GM19395 (cell line): ENCODE results near the gene IMPA2.

Experiments used
- ATAC-seq: cut with Tn5 transposase; IDR thresholded peaks from one replicate; pipeline ENCODE4 v1.9.1; 2021; ENCODE audit warnings: mild to moderate bottlenecking, moderate library complexity; ENCODE audit not compliant: unreplicated experiment

IMPA2 gene

GRCh38 chr18:12046046-12046750 is 64.9 kb downstream of the IMPA2 start:
- ATAC-seq: no peak

DNA sequence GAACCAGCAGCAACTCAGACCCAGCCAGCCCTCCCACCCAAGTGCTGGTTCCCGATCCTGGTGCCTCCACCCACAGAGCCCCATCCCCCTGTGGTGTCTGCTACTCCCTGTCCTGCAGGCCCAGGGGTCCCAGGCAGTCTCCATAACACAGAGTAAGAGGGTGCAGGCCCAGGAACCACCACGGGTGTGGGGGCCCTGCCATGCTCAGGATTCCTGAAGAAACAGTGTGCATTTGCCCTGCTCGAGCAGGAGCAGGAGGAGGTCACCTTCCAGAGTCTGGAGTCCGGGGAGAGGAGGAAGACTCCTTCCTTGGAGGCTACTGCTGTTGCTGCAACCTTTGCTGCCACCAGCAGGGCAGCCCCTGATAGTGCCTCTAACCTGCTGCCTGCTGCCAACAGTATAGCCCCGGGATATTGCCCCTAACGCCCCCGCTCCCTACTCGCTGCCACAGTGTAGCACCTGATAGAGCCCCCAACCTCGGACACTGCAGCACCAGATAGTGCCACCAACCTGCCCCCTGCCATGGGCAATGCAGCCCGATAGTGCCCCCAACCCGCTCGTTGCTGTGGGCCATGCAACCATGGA is 65.5 kb downstream of the IMPA2 start:
- no peak for ATAC-seq

GRCh38 chr18:12048010-12048826 is 66.9 kb downstream of the IMPA2 start:
- ATAC-seq: no peak

DNA sequence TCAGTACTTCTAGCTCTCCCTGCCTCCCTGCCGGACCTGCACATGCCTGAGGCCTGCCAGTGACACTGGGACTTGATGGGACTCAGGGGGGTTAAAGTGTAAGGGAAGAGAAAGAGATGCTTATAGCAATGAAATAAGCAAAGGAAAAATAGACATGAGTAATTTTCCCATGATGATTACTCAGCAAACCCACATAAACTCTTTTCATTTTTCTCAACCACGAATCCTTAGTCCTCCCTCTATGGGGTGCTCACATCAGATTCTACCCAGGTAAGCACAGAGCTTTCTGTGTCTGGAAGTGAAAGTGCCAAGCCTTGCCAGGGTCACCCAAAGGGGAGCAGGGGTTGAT is 67.5 kb downstream of the IMPA2 start:
- no peak for ATAC-seq

DNA sequence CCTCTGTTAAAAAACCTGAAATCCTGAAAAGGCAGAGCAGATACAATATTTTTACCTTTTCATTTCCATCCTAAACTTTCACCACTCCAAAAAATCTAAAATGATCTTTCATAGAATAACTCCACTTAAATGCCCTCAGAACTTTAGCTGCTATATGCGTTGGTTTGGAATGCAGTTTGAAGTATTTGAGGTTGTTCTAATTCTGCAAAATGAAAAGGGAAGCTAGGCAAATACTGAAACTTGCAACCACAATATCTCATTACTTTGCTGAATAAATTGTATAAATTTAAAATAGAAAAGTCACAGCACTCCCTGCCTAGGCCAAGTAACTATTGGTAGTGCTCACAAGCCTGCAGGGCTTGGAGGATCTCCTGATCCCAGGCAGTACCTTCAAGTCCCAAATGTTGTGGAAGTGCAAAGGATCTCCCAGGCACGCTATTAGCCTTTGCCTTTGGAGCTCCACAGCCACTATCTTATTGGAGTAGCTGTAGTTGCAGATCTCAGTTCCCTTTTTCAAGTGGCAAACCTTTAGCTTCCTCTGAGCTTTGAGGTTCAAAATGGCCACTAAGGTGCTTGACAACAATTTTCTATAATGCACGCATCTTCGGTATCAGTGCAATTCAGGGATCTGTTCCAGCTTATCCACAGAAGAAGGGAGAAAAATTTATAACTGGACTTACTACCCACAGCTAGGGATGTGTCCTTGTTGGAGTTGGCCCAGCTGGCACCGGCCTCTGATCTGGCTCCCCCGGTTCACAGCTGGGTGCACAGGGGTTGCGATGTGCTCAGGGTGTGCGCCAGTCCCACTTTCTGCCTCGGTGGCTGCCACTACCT is 68.9 kb downstream of the IMPA2 start:
- peak; percentile 91 for ATAC-seq

- ATAC-seq: no peak
Measured at GRCh38 chr18:12052866-12053265, 71.6 kb downstream of the IMPA2 start.

DNA sequence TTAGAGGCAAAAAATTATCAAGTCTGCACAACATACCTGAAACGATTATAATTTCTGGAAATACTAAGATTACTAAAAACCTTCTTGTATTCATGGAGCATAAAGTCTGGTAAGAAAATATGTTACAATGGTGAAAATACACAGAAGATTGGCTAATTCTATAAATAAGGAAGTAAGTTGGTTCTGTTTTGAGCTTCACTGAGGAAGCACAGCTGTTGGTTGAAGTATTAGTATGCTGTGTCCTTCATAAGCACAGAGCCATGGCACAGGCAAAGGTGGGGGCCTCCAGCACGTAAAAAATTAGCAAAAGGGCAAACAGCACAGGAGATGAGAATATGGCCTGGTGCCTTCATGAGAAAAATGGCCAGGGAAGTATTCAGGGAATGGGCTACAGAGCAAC is 72.0 kb downstream of the IMPA2 start:
- peak; percentile 44 for ATAC-seq

DNA sequence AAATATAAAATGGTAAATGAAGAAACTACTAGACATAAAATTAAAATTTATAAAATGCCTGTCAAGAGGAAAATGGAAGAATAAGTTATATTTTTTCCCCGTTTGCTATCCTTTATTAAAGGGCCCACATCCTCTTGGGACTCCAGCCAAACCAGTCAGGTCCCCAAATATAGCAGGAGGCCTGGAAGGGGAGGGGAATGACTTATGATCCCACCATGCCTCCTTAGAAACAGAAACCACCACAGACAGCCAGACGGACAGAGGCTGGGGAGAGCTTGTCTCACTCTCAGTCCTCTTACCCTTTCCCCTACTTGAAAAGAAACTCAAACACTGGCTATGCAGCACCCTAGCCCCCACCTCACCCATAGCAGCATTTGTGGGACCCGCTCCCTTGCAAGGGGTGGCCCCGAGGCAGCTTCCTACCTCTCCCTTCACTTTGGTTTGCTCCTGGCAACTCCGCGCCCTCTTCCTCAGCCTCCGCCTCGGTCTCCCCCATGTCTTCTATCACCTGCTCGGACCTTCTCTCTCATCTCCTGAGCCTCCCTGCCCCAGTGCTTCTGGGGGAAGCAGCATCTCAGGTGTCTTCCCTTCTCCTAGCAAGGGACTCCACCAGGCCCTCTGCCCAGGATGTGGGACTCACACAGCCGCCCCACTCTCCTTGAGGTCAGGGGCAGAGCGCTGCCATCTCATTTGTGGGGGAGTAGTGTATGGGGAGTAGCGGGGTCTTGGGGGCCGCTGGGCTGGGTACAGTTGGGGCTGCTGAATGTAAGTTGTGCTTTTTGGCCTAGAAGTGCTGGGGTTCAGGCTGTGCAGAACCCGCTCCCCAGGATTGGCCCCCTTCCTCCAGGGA is 75.0 kb downstream of the IMPA2 start:
- no peak for ATAC-seq

DNA sequence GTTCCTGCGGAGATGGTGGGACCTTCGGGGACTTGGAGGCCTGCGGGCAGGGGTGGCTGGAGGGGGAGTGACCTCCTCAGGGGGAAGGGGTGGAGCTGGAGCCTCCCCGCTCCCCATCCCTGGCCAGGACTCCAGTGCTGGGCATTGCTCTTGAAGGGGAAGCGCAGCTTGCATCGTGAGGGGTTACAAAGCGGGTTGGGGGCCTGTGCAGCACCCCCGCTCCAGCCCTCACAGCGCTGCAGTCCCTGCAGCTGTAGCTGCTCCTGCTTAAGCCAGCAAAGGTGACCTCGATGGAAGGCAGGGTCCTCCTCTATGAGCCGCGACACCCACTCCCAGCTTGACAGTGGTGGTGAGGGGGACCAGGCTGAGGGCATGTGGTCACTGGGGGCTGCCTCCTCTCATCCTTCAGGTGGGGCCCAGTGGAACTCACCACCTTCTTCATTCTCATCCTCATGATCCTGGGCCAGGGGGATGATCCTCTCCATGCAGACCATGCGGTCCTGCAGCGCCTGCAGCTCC is 75.6 kb downstream of the IMPA2 start:
- no peak for ATAC-seq

- no peak for ATAC-seq
Measured at GRCh38 chr18:12057419-12058039, 76.2 kb downstream of the IMPA2 start.

DNA sequence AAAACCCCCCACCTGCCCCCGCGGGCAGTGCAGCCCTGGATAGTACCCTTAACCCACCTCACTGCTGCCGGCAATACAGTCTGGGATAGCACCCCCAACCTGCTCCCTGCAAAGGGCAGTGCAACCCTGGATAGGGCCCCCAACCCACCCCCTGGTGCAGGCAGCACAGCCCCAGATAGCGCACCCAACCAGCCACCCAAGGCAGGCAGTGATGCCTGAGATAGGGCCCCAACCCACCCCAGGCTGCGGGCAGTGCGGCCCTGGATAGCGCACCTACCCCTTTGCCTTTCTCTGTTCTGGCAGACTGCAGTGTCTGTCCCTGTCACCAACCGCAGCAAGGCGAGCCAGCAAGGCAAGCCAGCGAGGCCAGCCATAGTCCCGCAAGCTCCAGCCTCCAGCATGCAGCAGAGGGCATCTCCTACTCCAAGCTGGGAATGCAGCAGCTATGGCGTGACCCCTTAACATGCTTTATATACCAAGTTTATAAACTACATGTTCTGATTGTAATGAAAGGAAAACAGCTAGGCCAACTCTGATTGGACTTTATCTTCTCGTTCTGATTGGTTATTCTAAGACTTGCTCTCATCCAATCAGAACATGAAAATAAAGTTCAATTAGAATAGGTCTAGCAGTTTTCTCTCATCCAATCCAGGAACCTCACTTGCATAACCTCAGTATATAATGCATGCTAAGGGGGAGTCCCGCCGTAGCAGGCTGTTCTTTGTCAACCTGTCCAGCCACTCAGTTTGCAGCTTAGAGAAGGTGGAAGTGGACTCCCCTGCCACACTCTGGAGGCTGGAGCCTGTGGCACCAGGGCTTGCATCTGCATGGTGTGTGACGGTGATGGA is 78.3 kb downstream of the IMPA2 start:
- no peak for ATAC-seq

GRCh38 chr18:12060182-12060870 is 79.0 kb downstream of the IMPA2 start:
- ATAC-seq: no peak

DNA sequence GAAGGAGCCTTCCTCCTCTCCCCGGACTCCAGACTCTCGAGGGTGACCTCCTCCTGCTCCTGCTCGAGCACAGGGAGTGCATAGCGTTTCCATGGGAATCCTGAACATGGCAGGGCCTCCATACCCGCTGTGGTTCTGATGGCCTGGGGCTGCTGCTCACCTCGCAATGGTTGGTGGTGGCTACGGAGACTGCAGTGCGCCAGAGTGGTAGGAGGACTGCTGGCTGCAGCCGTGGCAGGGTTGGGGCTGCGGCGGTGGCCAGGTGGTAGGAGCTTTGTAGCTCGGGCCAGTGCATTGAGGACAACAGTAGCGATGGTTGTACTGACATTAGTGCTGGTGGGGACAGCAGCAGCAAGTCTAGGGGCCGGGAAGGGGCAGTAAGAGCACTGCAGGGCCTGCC is 80.4 kb downstream of the IMPA2 start:
- ATAC-seq: no peak

DNA sequence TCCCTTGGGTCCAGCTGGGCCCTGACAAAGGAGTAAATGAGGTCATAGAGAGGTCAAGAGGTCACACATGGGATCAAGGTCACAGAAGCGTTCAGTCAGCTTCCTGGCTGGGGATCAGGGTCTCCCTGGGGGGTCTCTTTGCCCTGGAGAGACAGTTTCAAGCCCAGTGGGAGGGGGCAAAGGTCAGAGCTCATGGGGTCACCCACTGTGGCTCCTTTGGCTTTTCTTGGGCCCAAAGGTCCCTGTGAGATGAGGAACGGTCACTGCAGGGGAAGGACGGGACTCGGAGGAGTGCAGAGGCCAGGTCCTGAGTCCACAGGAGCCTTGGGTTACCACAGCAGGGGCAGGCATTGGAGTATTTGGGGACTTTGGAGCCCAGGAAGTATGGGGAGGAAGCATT is 81.7 kb downstream of the IMPA2 start:
- ATAC-seq: no peak

GRCh38 chr18:12064086-12064763 is 82.9 kb downstream of the IMPA2 start:
- ATAC-seq: no peak

DNA sequence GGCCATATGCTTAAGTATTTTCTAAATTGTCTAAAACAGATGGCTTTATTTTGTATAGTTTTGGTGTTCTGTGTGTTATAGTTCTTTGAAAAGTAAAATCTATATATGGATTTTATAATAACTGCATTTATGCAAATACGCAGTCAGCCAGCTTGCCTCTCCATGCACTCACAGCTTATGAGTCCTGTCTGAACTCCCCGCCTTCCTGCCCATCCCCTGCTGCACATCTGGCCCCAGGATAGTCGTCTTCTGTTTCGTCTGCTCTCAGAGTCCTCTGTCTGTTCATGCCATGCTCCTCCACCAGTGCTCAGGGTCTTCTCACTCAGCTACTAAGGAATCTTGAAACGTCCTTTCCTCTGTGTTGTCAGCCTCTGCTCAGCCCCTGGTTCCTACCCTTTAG is 84.1 kb downstream of the IMPA2 start:
- ATAC-seq: no peak

DNA sequence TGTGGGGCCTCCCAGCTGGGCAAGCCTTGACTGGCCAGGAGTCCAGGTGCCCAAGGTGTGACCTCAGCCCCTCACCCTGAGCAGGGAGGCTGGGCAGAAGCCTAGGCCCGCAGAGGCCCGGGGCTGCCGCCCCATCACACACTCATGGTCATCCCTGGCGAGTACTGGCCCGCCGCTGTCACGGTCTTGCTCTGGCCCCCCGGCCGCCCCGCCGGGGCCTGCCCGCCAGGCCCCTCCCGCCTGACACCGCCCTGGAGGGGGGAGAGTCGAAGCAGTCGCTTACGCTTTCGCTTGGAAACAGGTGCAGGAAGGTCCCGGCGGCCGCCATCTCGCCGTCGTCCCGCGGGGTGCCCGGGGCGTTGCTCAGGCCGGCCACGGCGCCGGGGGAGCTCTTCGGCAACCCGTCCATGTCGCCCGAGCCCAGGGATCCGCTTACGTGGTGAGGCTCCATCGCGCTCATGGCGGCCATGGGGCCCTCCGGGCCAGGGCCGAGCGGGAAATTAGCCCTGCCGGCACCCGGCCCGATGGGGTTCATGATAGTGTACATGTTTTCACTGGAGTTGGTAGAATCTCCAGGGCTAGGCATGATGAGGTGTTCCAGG is 85.7 kb downstream of the IMPA2 start:
- no peak for ATAC-seq
